Measurements from ENCODE around the gene PPP4R1. TPM values are rescaled to one million over a fixed set of nuclear protein-coding genes. Genes with fewer than 3 reads are reported as not detected.

PPP4R1 gene, protein sequence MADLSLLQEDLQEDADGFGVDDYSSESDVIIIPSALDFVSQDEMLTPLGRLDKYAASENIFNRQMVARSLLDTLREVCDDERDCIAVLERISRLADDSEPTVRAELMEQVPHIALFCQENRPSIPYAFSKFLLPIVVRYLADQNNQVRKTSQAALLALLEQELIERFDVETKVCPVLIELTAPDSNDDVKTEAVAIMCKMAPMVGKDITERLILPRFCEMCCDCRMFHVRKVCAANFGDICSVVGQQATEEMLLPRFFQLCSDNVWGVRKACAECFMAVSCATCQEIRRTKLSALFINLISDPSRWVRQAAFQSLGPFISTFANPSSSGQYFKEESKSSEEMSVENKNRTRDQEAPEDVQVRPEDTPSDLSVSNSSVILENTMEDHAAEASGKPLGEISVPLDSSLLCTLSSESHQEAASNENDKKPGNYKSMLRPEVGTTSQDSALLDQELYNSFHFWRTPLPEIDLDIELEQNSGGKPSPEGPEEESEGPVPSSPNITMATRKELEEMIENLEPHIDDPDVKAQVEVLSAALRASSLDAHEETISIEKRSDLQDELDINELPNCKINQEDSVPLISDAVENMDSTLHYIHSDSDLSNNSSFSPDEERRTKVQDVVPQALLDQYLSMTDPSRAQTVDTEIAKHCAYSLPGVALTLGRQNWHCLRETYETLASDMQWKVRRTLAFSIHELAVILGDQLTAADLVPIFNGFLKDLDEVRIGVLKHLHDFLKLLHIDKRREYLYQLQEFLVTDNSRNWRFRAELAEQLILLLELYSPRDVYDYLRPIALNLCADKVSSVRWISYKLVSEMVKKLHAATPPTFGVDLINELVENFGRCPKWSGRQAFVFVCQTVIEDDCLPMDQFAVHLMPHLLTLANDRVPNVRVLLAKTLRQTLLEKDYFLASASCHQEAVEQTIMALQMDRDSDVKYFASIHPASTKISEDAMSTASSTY
- 92.3 and 166 TPM in 2 replicates for total RNA-seq

DNA sequence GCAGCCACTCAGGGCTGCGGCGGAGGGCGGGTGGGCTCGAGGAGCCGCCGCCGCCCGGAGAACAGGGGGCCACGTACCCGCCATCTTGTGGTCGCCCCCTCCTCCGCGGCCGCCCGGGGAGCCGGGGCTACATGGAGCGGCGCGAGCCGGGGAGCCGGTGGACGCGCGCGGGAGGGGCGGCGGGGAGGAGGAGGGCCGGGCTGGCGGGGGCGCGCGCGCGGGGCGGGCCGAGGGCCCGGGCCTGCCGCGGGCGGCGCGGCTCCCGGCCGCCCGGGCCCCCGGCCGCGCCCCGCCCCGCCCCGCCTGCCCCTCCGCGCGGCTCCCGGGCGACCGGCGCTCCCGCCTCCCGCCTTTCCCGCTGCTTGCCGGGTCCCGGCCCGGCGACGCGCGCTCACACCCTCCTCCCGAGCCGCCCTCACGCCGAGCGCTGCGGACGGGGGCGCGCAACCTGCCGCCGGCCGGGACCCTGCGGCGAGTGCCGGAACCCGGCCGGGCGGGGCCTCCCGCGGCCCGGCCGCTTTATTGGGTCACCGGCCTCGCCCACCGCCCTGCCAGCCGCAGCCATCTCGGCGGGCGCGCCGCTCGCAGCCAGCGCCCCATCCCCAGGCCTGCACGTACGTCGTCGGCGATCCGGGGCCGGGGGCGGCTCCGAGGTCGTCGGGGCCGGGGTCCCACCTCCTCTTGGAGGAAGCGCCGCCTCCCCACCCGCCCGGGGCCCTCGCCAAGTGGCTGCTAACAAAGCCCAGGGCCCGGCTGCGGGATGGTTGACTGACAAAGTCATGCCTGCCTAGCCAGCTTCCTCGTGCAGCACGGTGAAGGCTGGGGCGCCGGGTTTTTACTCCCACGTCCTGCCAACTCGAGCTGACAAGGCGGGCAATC, at the start of gene PPP4R1:
Gene PPP4R1, minus strand, starts transcription at position 159 of the 879 bp plus-strand sequence. Its CDS starts 75 bp downstream, at position 84.

Other genes starting within 250 kb of the PPP4R1 start
- gene RALBP1, start 139.0 kb downstream of the PPP4R1 start, total RNA-seq, result 76.9 and 77.3 TPM in 2 replicates
- 13.6 and 25.2 TPM in 2 replicates for gene RAB31, start 93.7 kb upstream of the PPP4R1 start, total RNA-seq